ENCODE results near the gene AKAP6. TPM values are rescaled to one million over a fixed set of nuclear protein-coding genes. Genes with fewer than 3 reads are reported as not detected.

AKAP6 gene
- total RNA-seq, 1 donor from 2014 or later, result 3.4 TPM

GRCh38 chr14:32761381-32761968 lies 432.4 kb downstream of the AKAP6 start:
- H3K27ac Mint-ChIP-seq, result no peak overlapping the region
- H3K4me3 Mint-ChIP-seq (ENCODE audit: low read depth), result no peak overlapping the region
- no peak for DNase-seq (ENCODE audit: low spot score, unreplicated experiment)

GRCh38 chr14:32762886-32763285 lies 433.8 kb downstream of the AKAP6 start:
- Mint-ChIP-seq H3K27me3 (no peaks in the 10 kb centered on the region), H3K4me1 (ENCODE audit: low read depth) (no peaks in the 10 kb centered on the region), H3K36me3 (ENCODE audit: insufficient read depth) (no peaks in the 10 kb centered on the region), H3K4me3 (ENCODE audit: low read depth) (no peak overlapping the region), H3K27ac (no peak overlapping the region), H3K9me3 (ENCODE audit: low read depth) (no peaks in the 10 kb centered on the region)
- no peak for TF ChIP-seq CTCF (IDR thresholded peaks at IDR 0.05; ENCODE audit: unreplicated experiment)
- no peak for DNase-seq (ENCODE audit: low spot score, unreplicated experiment)

More at GRCh38 chr14:32761381-32761968, 432.4 kb downstream of the AKAP6 start:
- H3K4me1 Mint-ChIP-seq (ENCODE audit: low read depth), result no peaks in the 10 kb centered on the region
- no peaks in the 10 kb centered on the region for H3K27me3 Mint-ChIP-seq
- H3K36me3 Mint-ChIP-seq (ENCODE audit: insufficient read depth), result no peaks in the 10 kb centered on the region
- no peak for TF ChIP-seq CTCF (IDR thresholded peaks at IDR 0.05; ENCODE audit: unreplicated experiment)
- H3K9me3 Mint-ChIP-seq (ENCODE audit: low read depth), result no peaks in the 10 kb centered on the region

GRCh38 chr14:32763673-32764072 lies 434.6 kb downstream of the AKAP6 start:
- H3K4me1 Mint-ChIP-seq (ENCODE audit: low read depth), result no peaks in the 10 kb centered on the region
- no peak for DNase-seq (ENCODE audit: low spot score, unreplicated experiment)
- no peaks in the 10 kb centered on the region for H3K27me3 Mint-ChIP-seq
- no peaks in the 10 kb centered on the region for H3K36me3 Mint-ChIP-seq (ENCODE audit: insufficient read depth)
- H3K9me3 Mint-ChIP-seq (ENCODE audit: low read depth), result no peaks in the 10 kb centered on the region
- no peak overlapping the region for H3K27ac Mint-ChIP-seq
- no peak overlapping the region for H3K4me3 Mint-ChIP-seq (ENCODE audit: low read depth)
- no peak for TF ChIP-seq CTCF (IDR thresholded peaks at IDR 0.05; ENCODE audit: unreplicated experiment)

- Mint-ChIP-seq H3K4me1 (ENCODE audit: low read depth) (no peaks in the 10 kb centered on the region), H3K4me3 (ENCODE audit: low read depth) (no peak overlapping the region), H3K36me3 (ENCODE audit: insufficient read depth) (no peaks in the 10 kb centered on the region), H3K9me3 (ENCODE audit: low read depth) (no peaks in the 10 kb centered on the region), H3K27ac (no peak overlapping the region), H3K27me3 (no peaks in the 10 kb centered on the region)
- no peak for DNase-seq (ENCODE audit: low spot score, unreplicated experiment)
- no peak for TF ChIP-seq CTCF (IDR thresholded peaks at IDR 0.05; ENCODE audit: unreplicated experiment)
These were observed 435.0 kb downstream of the AKAP6 start for GRCh38 chr14:32764131-32764530.

GRCh38 chr14:32770422-32770821 lies 441.3 kb downstream of the AKAP6 start:
- H3K4me3 Mint-ChIP-seq (ENCODE audit: low read depth), result no peak overlapping the region
- no peak for TF ChIP-seq CTCF (IDR thresholded peaks at IDR 0.05; ENCODE audit: unreplicated experiment)
- no peak overlapping the region for H3K27ac Mint-ChIP-seq
- H3K27me3 Mint-ChIP-seq, result no peaks in the 10 kb centered on the region
- H3K36me3 Mint-ChIP-seq (ENCODE audit: insufficient read depth), result no peaks in the 10 kb centered on the region
- no peaks in the 10 kb centered on the region for H3K9me3 Mint-ChIP-seq (ENCODE audit: low read depth)
- DNase-seq (ENCODE audit: low spot score, unreplicated experiment), result no peak
- peaks cover 2% of the 10 kb centered on the region for H3K4me1 Mint-ChIP-seq (ENCODE audit: low read depth)
